WTC11 (cell line): ENCODE measurements around the gene FBRS. TPM values are rescaled to one million over a fixed set of nuclear protein-coding genes. Genes with fewer than 3 reads are reported as not detected.

Experiments
- ATAC-seq: fragments of 200-7000 bp; cut with Tn5 transposase; 2 replicates; pipeline ENCODE4 v1.10.0; 2021; ENCODE audit warnings: mild to moderate bottlenecking, moderate library complexity
- CTCF ChIA-PET: fragments of 300-600 bp; sonication (Branson Sonifier 250); formaldehyde crosslinking; loops from one replicate; lab custom pipeline; 2021; ENCODE audit warnings: antibody characterized with exemption; lab: Charles Lee
- POLR2A ChIA-PET: fragments of 350-600 bp; sonication (Branson Sonifier 250); formaldehyde crosslinking; loops from one replicate; lab custom pipeline; 2021; ENCODE audit warnings: antibody characterized with exemption; lab: Charles Lee
- DNase-seq: peaks from one replicate; pipeline ENCODE4 v3.0.0; 2021; ENCODE audit warnings: low spot score
- H3K27ac Mint-ChIP-seq: 2 replicates; pipeline ENCODE4 v1.8.0; 2021; ENCODE audit warnings: mixed read lengths
- H3K27me3 Mint-ChIP-seq: 2 replicates; pipeline ENCODE4 v1.8.0; 2021; ENCODE audit warnings: low read depth, mild to moderate bottlenecking, moderate library complexity, mixed read lengths
- H3K36me3 Mint-ChIP-seq: 2 replicates; pipeline ENCODE4 v1.8.0; 2021; ENCODE audit warnings: mixed read lengths
- H3K4me1 Mint-ChIP-seq: 2 replicates; pipeline ENCODE4 v1.8.0; 2022; ENCODE audit warnings: mixed read lengths
- H3K4me3 Mint-ChIP-seq: 2 replicates; pipeline ENCODE4 v1.8.0; 2021; ENCODE audit warnings: mild to moderate bottlenecking, moderate library complexity, mixed read lengths
- H3K9me3 Mint-ChIP-seq: 2 replicates; pipeline ENCODE4 v1.8.0; 2021; ENCODE audit warnings: mixed read lengths
- AR ChIP-seq: fragments of 250-450 bp; sonication (Bioruptor Pico); IDR thresholded peaks from 2 replicates; pipeline ENCODE4 v1.9.0; 2021; ENCODE audit warnings: mild to moderate bottlenecking
- ARID4B ChIP-seq: sonication (generic); formaldehyde crosslinking; IDR thresholded peaks from 2 replicates; pipeline ENCODE4 v1.8.0; 2023; ENCODE audit warnings: missing genetic modification reagents, mild to moderate bottlenecking, borderline replicate concordance
- ATF2 ChIP-seq: sonication (generic); formaldehyde crosslinking; IDR thresholded peaks from 2 replicates; pipeline ENCODE4 v1.8.1; 2022; ENCODE audit warnings: low read depth, missing genetic modification reagents, borderline replicate concordance
- ATF3 ChIP-seq: sonication (generic); formaldehyde crosslinking; conservative IDR thresholded peaks from 2 replicates; pipeline ENCODE4 v1.8.1; 2022; ENCODE audit warnings: mild to moderate bottlenecking, missing genetic modification reagents
- GTF2I ChIP-seq: fragments of 250-450 bp; sonication (Bioruptor Pico); conservative IDR thresholded peaks from 2 replicates; pipeline ENCODE4 v1.4.0; 2021; ENCODE audit warnings: mild to moderate bottlenecking
- KAT7 ChIP-seq: sonication (generic); formaldehyde crosslinking; IDR thresholded peaks from 2 replicates; pipeline ENCODE4 v1.8.1; 2023; ENCODE audit warnings: missing genetic modification reagents, mild to moderate bottlenecking, borderline replicate concordance
- PRDM15 ChIP-seq: sonication (generic); formaldehyde crosslinking; IDR thresholded peaks from 2 replicates; pipeline ENCODE4 v1.8.0; 2022; ENCODE audit warnings: missing genetic modification reagents
- TEAD1 ChIP-seq: sonication (generic); formaldehyde crosslinking; IDR thresholded peaks from 2 replicates; pipeline ENCODE4 v1.8.0; 2022; ENCODE audit warnings: mild to moderate bottlenecking, missing genetic modification reagents
- USF1 ChIP-seq: sonication (generic); formaldehyde crosslinking; IDR thresholded peaks from 2 replicates; pipeline ENCODE4 v1.8.0; 2022; ENCODE audit warnings: mild to moderate bottlenecking, missing genetic modification reagents
- USF2 ChIP-seq: sonication (generic); formaldehyde crosslinking; IDR thresholded peaks from 2 replicates; pipeline ENCODE4 v1.8.1; 2023; ENCODE audit warnings: mild to moderate bottlenecking, missing genetic modification reagents, moderate library complexity
- ZBTB21 ChIP-seq: sonication (generic); formaldehyde crosslinking; IDR thresholded peaks from 2 replicates; pipeline ENCODE4 v1.8.1; 2023; ENCODE audit warnings: mild to moderate bottlenecking, missing genetic modification reagents, borderline replicate concordance
- ZNF317 ChIP-seq: sonication (generic); formaldehyde crosslinking; IDR thresholded peaks from 2 replicates; pipeline ENCODE4 v1.8.1; 2023; ENCODE audit warnings: low read depth, mild to moderate bottlenecking, moderate library complexity, missing genetic modification reagents, borderline replicate concordance
- total RNA-seq: library from RNA; stranded (reverse); gene quantifications from 3 replicates; pipeline ENCODE4 v1.2.3, GENCODE V29; 2021

FBRS gene
- total RNA-seq, 1 experiment from 2014 or later: 23.2 TPM

- no peak for TF ChIP-seq ZNF317 (CRISPR knock-in tag)
- TF ChIP-seq KAT7 (CRISPR knock-in tag): no peak
- TF ChIP-seq ATF2 (CRISPR knock-in tag): no peak
- no peak for TF ChIP-seq PRDM15 (CRISPR knock-in tag)
- no peak for TF ChIP-seq TEAD1 (CRISPR knock-in tag)
- no peak for TF ChIP-seq GTF2I (CRISPR knock-in tag)
- TF ChIP-seq USF2 (CRISPR knock-in tag): no peak
- no peak for TF ChIP-seq AR (CRISPR knock-in tag)
- no peak for TF ChIP-seq ZBTB21
- no peak for TF ChIP-seq USF1 (CRISPR knock-in tag)
- no peak for TF ChIP-seq ATF3 (CRISPR knock-in tag)
- no peak for TF ChIP-seq ARID4B
- no peak overlapping the region for H3K4me3 Mint-ChIP-seq
- peaks cover 87% of the 10 kb centered on the region for H3K27me3 Mint-ChIP-seq
- no peak for DNase-seq
- H3K9me3 Mint-ChIP-seq: no peaks in the 10 kb centered on the region
- peaks cover 17% of the 10 kb centered on the region for H3K36me3 Mint-ChIP-seq
- CTCF ChIA-PET: no interaction called here
- no peak for ATAC-seq
- no peaks in the 10 kb centered on the region for H3K4me1 Mint-ChIP-seq
- H3K27ac Mint-ChIP-seq: no peak overlapping the region
- POLR2A ChIA-PET: no interaction called here
These were observed 11.0 kb downstream of the FBRS start for GRCh38 chr16:30669026-30669902.
